ENCODE measurements around the gene PARD3B.

DNA sequence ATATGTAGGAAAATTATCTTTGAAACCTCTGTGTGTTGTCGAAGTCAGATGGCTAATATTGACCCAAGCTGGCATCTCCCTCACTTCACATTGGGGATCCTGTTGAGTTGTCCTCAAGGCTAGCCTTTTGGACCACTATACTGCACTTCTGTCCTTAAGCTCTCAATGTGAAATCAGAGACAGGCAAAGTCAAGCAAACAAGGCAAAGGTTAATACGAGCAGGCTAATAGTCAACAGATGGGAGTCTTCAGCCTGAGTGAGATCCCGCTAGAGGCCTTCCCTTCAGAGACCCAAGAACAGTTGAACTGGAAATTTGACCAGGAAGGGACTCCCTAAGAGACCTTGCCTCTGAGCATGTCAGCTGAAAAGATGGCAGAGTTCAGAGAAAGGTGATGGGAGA lies 475.4 kb downstream of the PARD3B start:
- no peak for TF ChIP-seq POLR2A (IDR thresholded peaks at IDR 0.05)
- TF ChIP-seq, protein P1, sequence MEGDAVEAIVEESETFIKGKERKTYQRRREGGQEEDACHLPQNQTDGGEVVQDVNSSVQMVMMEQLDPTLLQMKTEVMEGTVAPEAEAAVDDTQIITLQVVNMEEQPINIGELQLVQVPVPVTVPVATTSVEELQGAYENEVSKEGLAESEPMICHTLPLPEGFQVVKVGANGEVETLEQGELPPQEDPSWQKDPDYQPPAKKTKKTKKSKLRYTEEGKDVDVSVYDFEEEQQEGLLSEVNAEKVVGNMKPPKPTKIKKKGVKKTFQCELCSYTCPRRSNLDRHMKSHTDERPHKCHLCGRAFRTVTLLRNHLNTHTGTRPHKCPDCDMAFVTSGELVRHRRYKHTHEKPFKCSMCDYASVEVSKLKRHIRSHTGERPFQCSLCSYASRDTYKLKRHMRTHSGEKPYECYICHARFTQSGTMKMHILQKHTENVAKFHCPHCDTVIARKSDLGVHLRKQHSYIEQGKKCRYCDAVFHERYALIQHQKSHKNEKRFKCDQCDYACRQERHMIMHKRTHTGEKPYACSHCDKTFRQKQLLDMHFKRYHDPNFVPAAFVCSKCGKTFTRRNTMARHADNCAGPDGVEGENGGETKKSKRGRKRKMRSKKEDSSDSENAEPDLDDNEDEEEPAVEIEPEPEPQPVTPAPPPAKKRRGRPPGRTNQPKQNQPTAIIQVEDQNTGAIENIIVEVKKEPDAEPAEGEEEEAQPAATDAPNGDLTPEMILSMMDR (IDR thresholded peaks at IDR 0.05) = no peak
